PC-3 (cell line): ENCODE measurements around the gene WBP2NL. TPM values are rescaled to one million over a fixed set of nuclear protein-coding genes. Genes with fewer than 3 reads are reported as not detected.

Experiments used
- ATAC-seq: fragments of 200-7000 bp; cut with Tn5 transposase; 2 replicates; pipeline ENCODE4 v1.9.1; 2020; ENCODE audit warnings: mild to moderate bottlenecking, moderate library complexity
- BruUV-seq: library from RNA; stranded (reverse); fragments of 400-500 nt; replicated peaks from 2 replicates; lab custom pipeline; 2021; lab: Mats Ljungman, UMichigan
- CTCF ChIA-PET: fragments of 300-600 bp; sonication (Branson Sonifier 250); formaldehyde crosslinking; loops from one replicate; lab custom pipeline; 2022; ENCODE audit warnings: antibody characterized with exemption; lab: Charles Lee
- POLR2A ChIA-PET: fragments of 300-600 bp; sonication (Branson Sonifier 250); formaldehyde crosslinking; loops from one replicate; lab custom pipeline; 2022; ENCODE audit warnings: antibody characterized with exemption; ENCODE audit not compliant: unreplicated experiment; lab: Charles Lee
- DNase-seq: peaks from one replicate; pipeline ENCODE4 v3.0.0-alpha.2; 2015
- H2AFZ ChIP-seq: fragments of 300-600 bp; sonication (generic); 2 replicates; pipeline ENCODE4 v1.6.0; 2016; ENCODE audit warnings: antibody characterized with exemption, low read length
- H3F3A ChIP-seq: fragments of 300-600 bp; sonication (generic); one replicate; pipeline ENCODE4 v1.6.0; 2017; ENCODE audit warnings: antibody characterized with exemption, low read length, control low read depth, mild to moderate bottlenecking; ENCODE audit not compliant: unreplicated experiment
- H3K27ac ChIP-seq: fragments of 300-600 bp; sonication (generic); 2 replicates; pipeline ENCODE4 v1.5.1; 2016; ENCODE audit warnings: mild to moderate bottlenecking, low read length
- H3K27me3 ChIP-seq: fragments of 300-600 bp; sonication (generic); 2 replicates; pipeline ENCODE4 v1.6.1; 2016; ENCODE audit warnings: low read length, mixed read lengths
- H3K36me3 ChIP-seq: fragments of 300-600 bp; sonication (generic); 2 replicates; pipeline ENCODE4 v1.6.1; 2016; ENCODE audit warnings: low read depth, mixed run types, low read length, mixed read lengths
- H3K4me1 ChIP-seq: fragments of 300-600 bp; sonication (generic); 2 replicates; pipeline ENCODE4 v1.5.1; 2016; ENCODE audit warnings: low read length; ENCODE audit not compliant: insufficient read depth
- H3K4me2 ChIP-seq: fragments of 300-600 bp; sonication (generic); 2 replicates; pipeline ENCODE4 v1.6.0; 2016; ENCODE audit warnings: low read length
- H3K4me3 ChIP-seq: fragments of 300-600 bp; sonication (generic); 2 replicates; pipeline ENCODE4 v1.5.1; 2016; ENCODE audit warnings: mild to moderate bottlenecking, low read length, mixed read lengths
- H3K79me2 ChIP-seq: fragments of 300-600 bp; sonication (generic); 2 replicates; pipeline ENCODE4 v1.6.1; 2017; ENCODE audit warnings: low read length, mixed read lengths
- H3K9ac ChIP-seq: fragments of 300-600 bp; sonication (generic); 2 replicates; pipeline ENCODE4 v1.6.0; 2016; ENCODE audit warnings: mild to moderate bottlenecking, low read length
- H3K9me2 ChIP-seq: fragments of 300-600 bp; sonication (generic); replicated peaks from 2 replicates; pipeline ENCODE4 v1.6.1; 2016; ENCODE audit warnings: mixed run types, low read length, mixed read lengths
- H3K9me3 ChIP-seq: fragments of 300-600 bp; sonication (generic); 2 replicates; pipeline ENCODE4 v1.6.1; 2016; ENCODE audit warnings: low read length, mixed read lengths
- H4K20me1 ChIP-seq: fragments of 300-600 bp; sonication (generic); 2 replicates; pipeline ENCODE4 v1.6.1; 2016; ENCODE audit warnings: low read length, mixed read lengths
- CTCF ChIP-seq: fragments of 300-600 bp; sonication (generic); conservative IDR thresholded peaks from 2 replicates; pipeline ENCODE4 v1.5.1; 2017; ENCODE audit warnings: antibody characterized with exemption, low read depth, mild to moderate bottlenecking, low read length
- EZH2 ChIP-seq: fragments of 300-600 bp; sonication (generic); IDR thresholded peaks from one replicate; pipeline ENCODE4 v1.6.1; 2017; ENCODE audit warnings: antibody characterized with exemption, mild to moderate bottlenecking, low read length; ENCODE audit not compliant: unreplicated experiment
- EZH2phosphoT487 ChIP-seq: fragments of 300-600 bp; sonication (generic); IDR thresholded peaks from 2 replicates; pipeline ENCODE4 v1.6.1; 2018; ENCODE audit warnings: mild to moderate bottlenecking, antibody characterized with exemption, low read length, borderline replicate concordance
- intact Hi-C: fragments of 100-400 bp; cut with micrococcal nuclease; formaldehyde crosslinking; loops from 2 replicates; pipeline ENCODE4 v1.9.0; 2023
- total RNA-seq: library from RNA; depleted of rRNA; stranded (reverse); fragments of >200 nt; gene quantifications from 2 replicates; pipeline ENCODE4 v1.2.3, GENCODE V29; 2014

Gene WBP2NL
- total RNA-seq, 1 experiment from 2014 or later: 0.33 TPM

- H3K79me2 ChIP-seq: no peaks in the 10 kb centered on the region
- H3K36me3 ChIP-seq: no peaks in the 10 kb centered on the region
These were observed 54.2 kb downstream of the WBP2NL start for GRCh38 chr22:42052765-42053164.

GRCh38 chr22:42056757-42057511 is 58.3 kb downstream of the WBP2NL start:
- Histone ChIP-seq H3K27me3 (no peaks in the 10 kb centered on the region), H3K4me2 (no peak overlapping the region), H3K36me3 (peaks cover 15% of the 10 kb centered on the region; the same call in 1 of the 2 replicates), H3K9me2 (no peaks in the 10 kb centered on the region), H3K9me3 (peaks cover 6% of the 10 kb centered on the region), H3K9ac (no peak overlapping the region), H3F3A (no peaks in the 10 kb centered on the region), H3K79me2 (no peaks in the 10 kb centered on the region), H2AFZ (no peak overlapping the region), H3K27ac (no peak overlapping the region), H3K4me3 (no peak overlapping the region), H4K20me1 (no peaks in the 10 kb centered on the region), H3K4me1 (no peaks in the 10 kb centered on the region)
- CTCF ChIA-PET: no interaction called here
- DNase-seq: no peak
- no peak for ATAC-seq
- no peak for TF ChIP-seq EZH2phosphoT487
- TF ChIP-seq CTCF: no peak
- TF ChIP-seq EZH2: no peak
- BruUV-seq: no TSS peak
- POLR2A ChIA-PET: no interaction called here
- intact Hi-C loops: no loop called here

More at GRCh38 chr22:42052765-42053164, 54.2 kb downstream of the WBP2NL start:
- no peak for DNase-seq
- H3K4me2 ChIP-seq: no peak overlapping the region
- no peak overlapping the region for H3K9ac ChIP-seq
- POLR2A ChIA-PET: no interaction called here
- CTCF ChIA-PET: no interaction called here
- H2AFZ ChIP-seq: no peak overlapping the region
- no TSS peak for BruUV-seq
- no peak for ATAC-seq
- no peaks in the 10 kb centered on the region for H3K27me3 ChIP-seq
- H3F3A ChIP-seq: no peaks in the 10 kb centered on the region
- intact Hi-C loops: no loop called here
- TF ChIP-seq CTCF (no peak), EZH2 (no peak), EZH2phosphoT487 (no peak)
- H3K4me3 ChIP-seq: no peak overlapping the region
- H3K9me2 ChIP-seq: no peaks in the 10 kb centered on the region
- peaks cover 6% of the 10 kb centered on the region for H3K9me3 ChIP-seq
- no peaks in the 10 kb centered on the region for H3K4me1 ChIP-seq
- H3K27ac ChIP-seq: no peak overlapping the region
- no peaks in the 10 kb centered on the region for H4K20me1 ChIP-seq

DNA sequence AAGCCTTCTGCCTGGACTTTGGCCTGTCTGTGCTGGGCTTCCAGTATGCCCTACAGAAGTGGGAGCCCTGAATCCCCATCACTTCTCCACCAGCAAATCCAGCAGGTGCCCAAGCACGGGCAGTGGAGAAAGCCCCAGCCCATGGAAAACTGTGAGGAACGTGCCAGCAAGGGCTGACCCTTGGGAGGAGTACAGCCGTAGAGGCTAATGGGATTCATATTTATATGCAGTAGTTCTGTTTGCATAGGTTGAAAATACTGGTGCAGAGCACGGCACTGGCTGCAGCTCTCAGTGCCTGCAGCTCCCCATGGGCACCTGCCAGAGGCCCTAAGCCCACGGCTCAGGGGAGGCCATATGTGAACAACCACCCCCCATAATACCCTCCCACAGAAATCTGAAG is 61.9 kb downstream of the WBP2NL start:
- Histone ChIP-seq H3F3A (no peaks in the 10 kb centered on the region), H2AFZ (no peak overlapping the region), H3K27ac (no peak overlapping the region), H4K20me1 (no peaks in the 10 kb centered on the region), H3K4me2 (no peak overlapping the region), H3K9ac (no peak overlapping the region), H3K9me3 (peaks cover 6% of the 10 kb centered on the region), H3K27me3 (no peaks in the 10 kb centered on the region), H3K79me2 (no peaks in the 10 kb centered on the region), H3K9me2 (no peaks in the 10 kb centered on the region), H3K36me3 (peaks cover 15% of the 10 kb centered on the region; the same call in 1 of the 2 replicates), H3K4me1 (no peaks in the 10 kb centered on the region), H3K4me3 (no peak overlapping the region)
- TF ChIP-seq CTCF (no peak), EZH2 (no peak), EZH2phosphoT487 (no peak)
- intact Hi-C loops: no loop called here
- ChIA-PET CTCF (no interaction called here), POLR2A (no interaction called here)
- ATAC-seq (no peak), DNase-seq (no peak)
- no TSS peak for BruUV-seq
